ENCODE results near the gene CD274.
A peak's percentile ranks its signal among the peaks of the same experiment; 100 is the strongest.
"Not testable (repeated sequence)": the region's sequence is repeated elsewhere in the genome, so short reads cannot be mapped to it uniquely, and the experiment has no call there.

Gene CD274

DNA sequence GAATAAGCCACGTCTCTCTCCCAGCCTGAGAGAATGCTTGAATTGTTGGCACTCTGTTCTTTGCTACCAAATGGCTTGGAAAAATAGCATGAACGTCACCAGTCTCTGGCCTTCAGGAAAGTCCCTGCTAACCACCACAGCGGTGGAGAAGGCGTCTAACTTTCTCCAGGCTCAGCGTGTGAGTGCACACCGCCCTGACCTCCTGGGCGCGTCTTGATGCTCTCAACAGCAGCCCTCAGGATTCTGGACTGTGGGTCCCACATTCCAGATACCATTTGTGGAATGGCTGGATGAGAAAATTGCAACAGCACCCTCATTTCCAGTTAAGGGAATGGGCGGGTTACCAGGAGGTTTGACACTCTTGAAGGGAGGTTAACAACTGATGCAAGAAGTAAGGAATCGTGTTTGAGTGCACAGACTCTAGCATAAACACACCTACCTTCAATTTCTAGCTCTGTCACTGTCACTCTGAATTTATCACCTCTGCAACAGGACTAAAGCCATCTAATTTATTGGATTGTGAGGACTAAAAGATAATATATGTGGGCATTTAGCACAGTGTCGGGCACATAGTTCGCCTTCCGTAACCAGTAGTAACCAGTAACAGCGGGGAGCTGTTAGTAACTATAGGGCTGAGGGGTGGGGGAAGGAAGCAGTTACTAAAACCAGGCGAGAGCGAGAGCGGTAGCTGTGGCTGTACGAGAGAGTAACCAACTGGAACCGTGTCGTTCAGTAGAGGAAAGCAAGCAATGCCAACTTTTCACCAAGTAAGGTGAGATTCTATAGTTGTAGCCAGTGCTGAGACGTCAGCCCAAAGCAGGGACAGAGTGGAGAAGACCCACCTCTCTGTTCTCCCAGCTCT is 11.8 kb upstream of the CD274 start:
- DNase-seq: no peak

DNA sequence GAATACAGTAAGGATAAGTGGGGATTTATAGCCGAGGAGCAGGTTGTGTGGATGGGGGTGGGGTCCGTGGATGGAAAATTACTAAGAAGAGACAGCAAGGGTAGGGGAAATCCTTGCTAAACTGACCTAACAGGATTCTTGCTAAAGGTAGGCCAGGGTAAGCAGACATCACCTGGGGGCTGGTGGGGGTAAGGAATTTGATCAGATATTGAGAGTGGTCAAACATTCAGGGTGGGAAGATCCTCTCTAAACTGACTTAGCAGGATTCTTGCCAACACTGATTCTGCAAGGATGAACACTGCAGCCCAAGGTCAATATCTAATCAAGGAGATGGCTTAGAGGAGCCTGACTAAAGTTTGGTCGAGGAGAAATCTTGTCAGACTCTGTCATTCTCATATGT is 9.9 kb upstream of the CD274 start:
- DNase-seq: no peak

DNA sequence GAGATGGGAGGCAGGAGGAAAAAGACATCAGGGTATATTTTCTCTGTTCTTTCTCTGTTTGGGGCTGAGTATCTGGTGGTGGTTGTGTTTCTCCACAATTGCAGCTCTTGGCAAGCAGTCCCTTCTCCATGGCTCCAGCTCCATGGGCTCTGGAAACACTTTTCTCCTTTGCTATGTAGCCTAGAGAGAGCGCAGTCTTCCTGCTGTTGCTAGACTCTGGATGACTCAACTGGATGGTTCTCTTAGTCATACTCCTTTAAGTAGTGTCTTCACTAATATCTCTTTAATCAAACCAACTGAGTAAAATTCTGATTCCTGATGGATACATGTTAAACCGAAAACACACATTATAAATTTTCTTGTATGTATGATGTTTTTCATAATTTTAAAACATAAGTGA is 9.3 kb upstream of the CD274 start:
- no peak for DNase-seq

DNA sequence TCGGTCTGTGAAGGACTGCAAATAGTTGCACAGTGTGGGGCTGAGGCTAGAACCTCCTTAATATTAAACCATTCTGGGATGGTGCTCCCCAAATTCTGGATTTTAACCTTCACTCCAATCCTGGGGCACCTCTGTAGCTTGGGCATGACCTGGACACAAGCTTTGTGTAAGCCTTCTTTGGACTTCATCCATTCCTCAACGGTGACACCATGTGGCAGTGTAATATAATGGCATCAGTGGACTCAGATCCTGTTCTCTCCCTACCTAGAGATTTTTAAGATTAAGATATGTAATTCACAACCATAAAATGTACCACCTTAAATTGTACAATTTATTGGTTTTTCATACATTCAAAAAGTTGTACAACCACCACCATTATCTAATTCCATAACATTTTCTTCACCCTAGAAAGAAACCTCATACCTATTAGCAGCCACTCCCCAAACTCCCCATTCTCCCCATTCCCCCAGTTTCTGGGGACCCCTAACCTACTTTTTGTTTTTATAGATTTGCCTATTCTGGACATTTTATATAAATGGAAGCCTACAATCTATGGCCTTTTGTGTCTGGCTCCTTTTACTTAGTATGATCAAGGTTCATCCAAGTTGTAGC is 7.8 kb upstream of the CD274 start:
- peak; percentile 79 for DNase-seq

DNA sequence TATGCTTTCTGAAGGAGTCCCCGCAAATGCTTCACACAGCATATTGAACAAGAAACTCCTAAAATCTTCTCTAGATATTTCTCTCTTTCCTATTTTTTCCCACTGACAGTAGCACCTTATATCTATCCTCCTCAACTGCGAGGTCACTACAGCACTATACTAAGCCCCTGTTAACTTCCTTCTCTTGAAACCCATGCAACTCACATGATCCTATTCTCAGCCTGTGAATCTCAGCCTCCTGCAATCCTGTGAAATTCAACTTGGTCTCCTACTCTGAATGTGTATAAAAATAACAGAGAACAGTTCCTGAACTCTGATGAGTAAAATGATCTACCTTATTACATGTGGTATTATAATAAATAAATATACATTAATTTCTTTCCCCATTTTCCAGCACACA is 6.5 kb upstream of the CD274 start:
- no peak for DNase-seq

DNA sequence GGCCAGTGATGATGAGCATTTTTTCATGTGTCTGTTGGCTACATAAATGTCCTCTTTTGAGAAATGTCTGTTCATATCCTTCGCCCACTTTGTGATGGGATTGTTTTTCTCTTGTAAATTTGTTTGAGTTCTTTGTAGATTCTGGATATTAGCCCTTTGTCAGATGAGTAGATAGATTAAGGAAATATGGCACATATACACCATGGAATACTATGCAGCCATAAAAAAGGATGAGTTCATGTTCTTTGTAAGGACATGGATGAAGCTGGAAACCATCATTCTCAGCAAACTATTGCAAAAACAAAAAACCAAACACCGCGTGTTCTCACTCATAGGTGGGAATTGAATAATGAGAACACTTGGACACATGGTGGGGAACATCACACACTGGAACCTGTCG is 5.2 kb upstream of the CD274 start:
- DNase-seq: not testable (repeated sequence)

DNA sequence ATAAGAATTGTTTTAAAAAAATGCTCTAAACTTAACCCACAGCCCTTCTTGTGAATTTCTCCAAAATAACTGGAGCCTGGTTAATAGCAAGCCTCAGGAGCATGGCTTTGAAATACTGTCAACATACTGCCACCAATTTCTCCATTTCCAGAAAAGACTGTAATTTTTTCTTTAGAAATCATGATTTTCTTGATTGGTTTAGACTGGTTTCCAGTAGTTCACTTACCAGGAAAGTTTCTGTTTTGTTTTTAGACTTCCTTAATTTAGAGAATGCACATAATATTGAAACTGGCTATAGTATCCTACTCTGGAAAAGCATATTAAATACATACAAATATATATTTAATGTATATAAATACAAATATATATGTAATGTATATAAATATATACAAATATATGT is 4.5 kb upstream of the CD274 start:
- DNase-seq: no peak

DNA sequence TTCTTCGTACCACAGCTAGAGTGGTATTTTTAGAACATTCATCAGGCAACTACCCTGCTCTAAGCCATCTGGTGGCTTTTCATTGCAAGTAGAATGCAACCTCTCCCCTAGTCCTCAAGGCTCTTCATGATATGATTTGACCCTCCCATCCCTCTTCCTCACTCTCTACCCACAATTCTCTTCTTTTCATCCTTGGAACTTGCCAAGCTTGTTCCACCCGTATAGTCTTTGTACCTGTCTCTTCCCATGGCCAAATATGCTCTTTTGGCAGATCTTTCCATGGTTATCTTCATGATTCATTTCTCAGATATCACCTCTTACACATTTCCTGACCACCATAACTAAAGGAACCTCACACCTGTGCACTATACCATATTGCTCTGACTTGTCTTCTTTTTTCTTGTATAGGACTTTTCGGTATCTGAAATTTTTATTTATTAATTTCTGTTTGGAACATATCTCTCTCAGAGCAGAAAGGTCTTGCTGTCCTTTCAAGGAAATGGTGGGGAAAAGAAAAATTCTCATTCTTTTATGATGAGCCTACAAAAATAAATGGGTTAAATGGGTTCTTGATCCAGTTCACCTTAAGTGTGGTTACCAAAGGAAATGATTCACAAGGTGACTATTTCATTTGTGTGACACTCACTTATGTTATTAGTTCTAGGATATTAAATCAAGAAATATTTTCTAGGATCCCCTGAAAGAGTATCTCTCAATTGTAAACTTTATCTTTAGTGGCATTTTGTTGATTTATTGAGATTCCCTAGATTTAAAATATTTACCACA is 3.7 kb upstream of the CD274 start:
- no peak for DNase-seq

DNA sequence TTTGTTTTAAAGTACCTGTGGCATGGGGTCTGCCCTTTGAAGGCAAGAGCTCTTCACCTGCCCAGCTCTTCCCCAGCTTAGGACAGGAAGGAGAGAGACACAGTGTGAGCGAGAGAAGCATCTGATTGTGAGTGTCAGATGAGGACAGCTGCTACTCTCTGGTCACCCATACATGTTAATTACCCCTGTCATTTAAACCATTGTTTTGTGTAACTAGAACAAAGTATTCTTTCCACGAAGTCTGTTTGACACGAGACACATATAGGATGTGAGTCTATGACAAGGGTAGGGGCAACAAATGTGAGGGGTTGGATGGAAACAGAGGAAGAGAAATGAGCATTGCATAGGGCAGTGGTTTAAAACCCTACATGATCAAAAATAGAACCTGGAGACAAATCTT is 3.0 kb upstream of the CD274 start:
- DNase-seq: no peak

DNA sequence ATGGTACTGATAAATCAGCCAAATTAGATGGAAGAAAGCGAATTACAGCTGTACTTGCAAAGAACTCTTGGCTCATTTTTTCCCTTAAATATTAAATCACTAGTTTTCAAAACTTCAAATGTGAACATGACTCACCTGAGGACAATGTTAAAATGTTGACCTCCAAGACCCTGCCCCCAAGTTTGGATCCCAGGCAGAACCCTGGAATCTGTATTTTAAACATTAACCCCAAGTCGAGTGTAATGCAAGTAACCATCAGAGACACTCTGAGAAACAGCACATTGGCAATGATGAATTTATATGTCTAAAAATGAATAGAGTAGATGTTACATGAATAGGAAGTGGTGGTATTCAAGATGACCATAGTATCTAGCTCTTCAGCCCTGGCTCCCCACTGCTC is 2.3 kb upstream of the CD274 start:
- DNase-seq: no peak

DNA sequence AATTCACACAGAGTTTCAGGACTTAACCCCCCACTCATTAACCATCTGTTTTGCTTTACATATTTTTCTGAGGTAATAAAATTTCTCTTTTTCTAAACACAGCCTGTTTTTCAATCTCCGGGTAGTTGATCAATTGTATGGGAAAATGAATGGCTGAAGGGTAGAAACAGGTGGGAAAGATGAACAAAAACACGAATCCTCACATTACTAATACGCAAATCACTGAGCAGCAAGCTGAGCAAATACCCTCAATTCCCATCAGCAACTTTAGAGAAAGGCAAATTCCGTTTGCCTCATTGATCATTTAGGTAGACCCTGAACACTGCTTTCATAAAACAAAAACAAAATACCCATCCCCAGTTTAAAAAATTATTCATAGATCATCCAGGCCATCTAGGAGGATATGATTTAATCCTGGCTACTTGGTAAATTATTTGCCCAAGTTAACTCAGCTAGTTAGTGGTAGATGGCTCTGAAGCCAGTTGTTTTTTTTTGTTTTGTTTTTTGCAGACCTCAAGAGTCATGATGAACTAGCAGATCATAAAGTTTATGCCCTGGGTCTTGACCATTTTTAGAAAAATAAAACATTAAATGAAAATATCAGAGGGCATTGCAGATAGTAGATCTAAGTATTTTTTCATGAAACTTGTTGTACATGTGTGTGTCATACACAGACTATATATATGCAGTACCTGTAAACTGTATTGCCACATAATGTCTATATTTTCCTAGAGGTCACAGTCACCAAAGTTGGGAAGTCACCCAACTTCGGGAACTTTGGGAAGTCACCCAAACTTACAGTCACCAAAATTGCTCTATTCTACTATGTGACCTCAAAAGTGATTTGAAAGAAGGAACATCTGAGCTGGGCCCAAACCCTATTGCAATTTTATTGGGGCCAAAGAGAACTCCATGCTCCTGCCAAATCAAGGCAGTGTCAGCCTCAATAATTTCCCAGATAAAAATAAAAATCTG is 1.6 kb upstream of the CD274 start:
- DNase-seq: no peak

DNA sequence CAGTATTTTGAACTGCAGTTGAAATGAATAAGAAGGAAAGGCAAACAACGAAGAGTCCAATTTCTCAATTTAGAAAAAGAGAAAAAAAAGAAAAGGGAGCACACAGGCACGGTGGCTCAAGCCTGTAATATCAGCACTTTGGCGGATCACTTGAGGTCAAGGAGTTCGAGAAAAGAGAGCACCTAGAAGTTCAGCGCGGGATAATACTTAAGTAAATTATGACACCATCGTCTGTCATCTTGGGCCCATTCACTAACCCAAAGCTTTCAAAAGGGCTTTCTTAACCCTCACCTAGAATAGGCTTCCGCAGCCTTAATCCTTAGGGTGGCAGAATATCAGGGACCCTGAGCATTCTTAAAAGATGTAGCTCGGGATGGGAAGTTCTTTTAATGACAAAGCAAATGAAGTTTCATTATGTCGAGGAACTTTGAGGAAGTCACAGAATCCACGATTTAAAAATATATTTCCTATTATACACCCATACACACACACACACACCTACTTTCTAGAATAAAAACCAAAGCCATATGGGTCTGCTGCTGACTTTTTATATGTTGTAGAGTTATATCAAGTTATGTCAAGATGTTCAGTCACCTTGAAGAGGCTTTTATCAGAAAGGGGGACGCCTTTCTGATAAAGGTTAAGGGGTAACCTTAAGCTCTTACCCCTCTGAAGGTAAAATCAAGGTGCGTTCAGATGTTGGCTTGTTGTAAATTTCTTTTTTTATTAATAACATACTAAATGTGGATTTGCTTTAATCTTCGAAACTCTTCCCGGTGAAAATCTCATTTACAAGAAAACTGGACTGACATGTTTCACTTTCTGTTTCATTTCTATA is 602 bp upstream of the CD274 start:
- DNase-seq: no peak

DNA sequence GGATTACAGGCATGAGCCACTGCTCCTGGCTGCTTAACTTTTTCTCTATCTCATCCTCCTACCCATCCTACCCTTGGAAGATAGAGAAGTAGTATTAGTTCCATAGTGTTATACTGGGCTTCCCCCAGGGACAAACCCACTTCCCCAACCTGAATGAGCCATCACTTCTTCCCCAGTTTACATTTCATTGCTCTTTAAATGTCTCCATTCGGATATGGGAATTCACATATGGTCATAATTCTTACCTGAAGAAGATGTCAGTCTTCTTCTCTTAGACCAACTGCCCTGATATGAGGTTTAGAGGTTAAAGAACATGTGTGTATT is 1.9 kb downstream of the CD274 start:
- no peak for DNase-seq

DNA sequence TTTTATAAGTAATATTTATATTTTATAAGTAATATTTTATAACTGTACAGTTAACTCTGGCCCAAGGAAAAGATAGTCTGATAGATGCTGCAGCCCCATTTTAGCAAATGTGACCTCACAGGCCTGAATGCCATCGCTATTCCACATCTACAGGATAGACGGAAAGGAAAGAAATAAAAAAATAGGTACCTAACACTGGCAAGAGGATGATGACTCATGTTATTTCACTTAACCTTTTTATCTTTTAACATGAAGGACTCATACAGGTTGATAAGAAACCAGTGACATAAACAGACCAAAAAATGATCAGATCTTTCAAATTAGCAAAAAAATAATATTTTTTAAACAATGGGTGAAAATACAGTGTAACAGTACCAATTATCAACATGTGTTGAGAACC is 2.7 kb downstream of the CD274 start:
- peak; percentile 47 for DNase-seq

DNA sequence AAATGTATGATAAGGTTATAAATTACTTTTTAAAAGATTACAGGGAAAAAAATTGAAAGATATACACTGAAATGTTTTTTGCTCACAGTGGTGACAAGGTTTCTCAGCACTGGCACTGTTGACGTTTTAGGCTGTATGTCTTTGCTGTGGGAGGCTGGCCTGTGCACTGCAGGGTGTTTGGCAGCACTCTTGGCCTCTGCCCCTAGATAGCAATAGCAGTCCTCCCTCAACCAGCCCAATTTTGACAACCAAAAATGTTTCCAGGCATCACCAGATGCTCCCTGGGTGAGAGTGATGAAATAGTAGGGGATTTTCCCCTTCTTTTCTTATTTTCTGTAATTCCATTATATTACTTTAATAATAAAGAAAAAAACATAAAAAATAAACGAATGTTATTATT is 3.3 kb downstream of the CD274 start:
- DNase-seq: peak; percentile 58

DNA sequence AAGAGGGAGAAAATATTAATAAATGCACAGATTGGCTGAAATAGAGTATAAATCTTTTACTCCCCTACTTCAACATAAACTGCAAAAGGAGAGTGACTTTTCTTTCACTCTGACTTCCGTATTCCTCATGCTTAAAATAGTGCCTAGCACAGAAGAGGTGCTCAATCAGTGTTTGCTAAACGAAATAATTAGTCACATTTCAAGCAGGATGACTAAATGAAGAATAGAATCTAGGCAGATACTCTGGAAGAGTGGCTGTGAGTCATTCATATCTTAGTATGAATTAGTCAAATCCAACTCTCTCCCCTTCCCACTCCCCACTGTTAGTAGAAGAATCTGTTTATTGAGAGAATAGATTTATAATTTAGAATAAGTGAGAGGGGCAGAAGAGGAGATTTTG is 4.8 kb downstream of the CD274 start:
- DNase-seq: no peak

DNA sequence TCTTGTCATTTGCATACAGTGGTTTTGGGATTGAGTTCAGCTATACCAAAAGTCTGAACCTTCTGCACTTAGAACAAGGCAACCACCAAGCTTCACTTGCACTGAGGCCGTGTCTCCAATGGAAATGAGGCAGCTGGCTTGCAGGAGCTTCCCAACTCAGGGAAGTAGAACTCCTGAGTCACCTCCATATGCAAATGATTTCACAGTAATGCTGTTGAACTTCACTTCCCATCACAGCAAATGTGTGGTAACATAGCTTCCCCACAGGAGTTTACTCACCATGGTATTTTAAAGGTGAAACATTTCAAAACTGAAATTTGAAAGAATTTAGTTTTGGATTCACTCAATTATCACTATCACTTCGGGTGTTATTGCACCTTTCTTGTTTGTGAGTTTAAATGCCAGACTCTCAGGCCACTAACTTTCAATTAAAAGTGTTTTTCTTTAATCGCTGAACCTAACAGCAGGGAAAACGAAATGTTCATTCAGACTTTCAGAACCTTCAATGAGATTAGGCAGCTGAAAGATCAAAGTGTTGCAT is 9.0 kb downstream of the CD274 start:
- DNase-seq: no peak

DNA sequence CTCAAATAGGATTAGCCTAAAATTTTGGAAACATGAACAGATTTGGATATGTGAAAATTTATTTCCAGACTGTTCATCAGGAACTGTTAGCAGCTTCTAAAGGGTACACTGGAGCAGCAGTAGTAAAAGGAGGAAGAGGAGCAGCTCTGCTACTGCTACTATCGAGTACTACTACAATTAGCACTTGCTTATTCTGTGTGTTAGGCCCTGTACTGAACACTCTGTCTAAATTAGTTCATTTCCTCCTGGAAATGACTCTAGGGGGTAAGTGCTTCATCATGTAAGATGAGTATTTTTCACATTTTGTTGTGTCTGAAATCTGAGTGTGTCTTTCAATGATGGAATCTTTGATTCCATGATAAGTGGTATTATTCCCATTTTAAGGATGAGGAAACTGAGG is 9.8 kb downstream of the CD274 start:
- DNase-seq: no peak

DNA sequence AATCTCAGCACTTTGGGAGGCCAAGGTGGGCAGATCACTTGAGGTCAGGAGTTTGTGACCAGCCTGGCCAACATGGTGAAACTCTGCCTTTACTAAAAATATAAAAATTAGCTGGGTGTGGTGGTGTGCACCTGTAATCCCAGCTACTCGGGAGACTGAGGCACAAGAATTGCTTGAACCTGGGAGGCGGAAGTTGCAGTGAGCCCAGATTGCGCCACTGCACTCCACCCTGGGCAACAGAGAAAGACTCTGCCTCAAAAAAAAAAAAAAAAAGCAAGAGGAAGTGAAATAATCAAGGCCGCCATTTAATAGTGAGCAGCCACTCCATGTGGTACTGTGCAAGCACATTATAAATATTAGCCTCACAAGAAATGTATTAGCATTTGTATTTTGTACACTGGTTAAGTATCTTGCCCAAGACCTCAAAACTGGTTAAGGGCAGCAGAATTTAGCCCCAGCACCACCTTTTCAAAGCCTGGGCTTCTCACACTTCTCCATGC is 14.5 kb downstream of the CD274 start:
- DNase-seq: not testable (repeated sequence)

DNA sequence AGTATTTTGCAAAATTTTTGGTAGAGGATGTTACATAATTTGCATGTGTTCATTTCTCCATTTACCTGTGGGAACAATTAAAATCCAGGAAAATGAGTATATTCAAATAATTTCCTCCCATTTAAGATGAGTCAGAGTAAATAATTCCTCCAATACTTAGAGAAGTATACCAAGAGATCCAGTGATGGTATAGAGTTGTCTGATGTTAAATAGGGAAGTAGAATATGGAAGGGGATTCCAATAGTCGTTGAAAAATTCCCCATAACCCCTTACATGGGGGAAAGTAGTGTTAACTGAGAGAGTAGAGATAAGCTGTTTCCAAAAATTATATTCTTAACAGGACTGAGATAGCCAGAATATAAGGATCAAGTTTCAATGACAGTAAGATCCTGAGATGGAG is 15.7 kb downstream of the CD274 start:
- DNase-seq: no peak

DNA sequence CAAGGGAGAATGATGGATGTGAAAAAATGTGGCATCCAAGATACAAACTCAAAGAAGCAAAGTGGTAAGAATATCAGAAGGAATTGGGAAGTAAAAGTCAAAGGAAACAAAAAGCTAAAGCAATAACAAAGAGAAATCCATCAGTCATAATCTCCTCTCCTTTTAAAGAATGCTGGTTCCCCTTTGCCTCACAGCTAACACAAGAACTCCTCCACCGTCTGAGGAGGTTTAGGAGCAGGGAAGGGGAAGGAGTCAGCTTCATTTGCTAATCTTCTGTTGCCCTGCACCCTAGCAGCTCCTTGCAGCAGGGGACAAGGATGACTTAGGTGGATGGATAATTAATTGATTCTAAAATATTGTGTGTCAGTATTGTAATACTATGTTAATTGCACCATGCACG is 16.4 kb downstream of the CD274 start:
- no peak for DNase-seq

Measured in hematopoietic multipotent progenitor cell treated with erythropoietin and hydrocortisone succinate and interleukin-3 and kit ligand, for 8 days (in vitro differentiated cells).